Measurements from ENCODE around the gene KCNJ4.
"Not testable (repeated sequence)": the region's sequence is repeated elsewhere in the genome, so short reads cannot be mapped to it uniquely, and the experiment has no call there.

The KCNJ4 gene

DNA sequence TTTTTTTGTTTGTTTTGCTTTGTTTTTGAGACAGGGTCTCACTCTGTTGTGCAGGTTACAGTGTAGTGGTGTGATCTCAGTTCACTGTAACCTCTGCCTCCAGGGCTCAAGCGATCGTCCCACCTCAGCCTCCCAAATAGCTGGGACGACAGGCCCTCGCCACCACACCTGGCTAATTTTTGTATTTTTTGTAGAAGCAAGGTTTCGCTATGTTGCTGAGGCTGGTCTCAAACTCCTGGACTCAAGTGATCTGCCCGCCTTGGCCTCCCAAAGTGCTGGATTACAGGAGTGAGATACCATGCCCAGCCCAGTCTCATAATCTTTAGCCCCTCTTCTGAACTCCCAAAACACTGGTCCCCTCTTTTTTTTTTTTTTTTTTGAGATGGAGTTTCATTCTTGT is 50.6 kb downstream of the KCNJ4 start:
- no peak for DNase-seq
- Histone ChIP-seq H3K27me3 (replicated peaks) (no peaks in the 10 kb centered on the region), H3K27ac (no peak overlapping the region), H3K4me3 (ENCODE audit: low read depth, low read length) (no peak overlapping the region), H3K36me3 (replicated peaks) (no peaks in the 10 kb centered on the region)
- in situ Hi-C loops (cut with HindIII; ENCODE audit: low pct_ligation_motif_present, low sequenced_read_pairs), result no loop called here
- TF ChIP-seq CTCF (IDR thresholded peaks at IDR 0.05; ENCODE audit: low read depth, low read length, missing control alignments), result no peak

DNA sequence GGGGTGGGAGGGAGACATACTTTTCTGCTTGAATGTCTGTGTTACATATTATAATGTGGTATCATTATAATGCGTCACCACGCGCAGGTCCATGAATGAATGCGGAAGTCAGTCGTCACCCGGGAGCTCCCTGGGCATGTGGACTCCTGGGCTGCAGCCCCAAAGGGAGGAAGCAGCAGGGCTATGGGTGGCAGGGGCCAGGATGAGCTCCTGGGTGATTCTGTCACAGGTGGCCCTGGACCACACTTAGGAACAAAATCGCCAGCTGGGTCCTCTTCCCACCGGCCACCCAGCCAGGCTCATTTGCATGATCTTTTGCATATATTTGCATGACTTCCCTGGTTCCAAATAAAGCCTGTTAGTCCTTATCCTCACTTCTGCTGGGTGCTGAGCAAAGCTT is 51.2 kb downstream of the KCNJ4 start:
- DNase-seq, result no peak
- H3K4me3 ChIP-seq (ENCODE audit: low read depth, low read length), result no peak overlapping the region
- in situ Hi-C loops (cut with HindIII; ENCODE audit: low pct_ligation_motif_present, low sequenced_read_pairs), result no loop called here
- no peak overlapping the region for H3K27ac ChIP-seq
- TF ChIP-seq CTCF (IDR thresholded peaks at IDR 0.05; ENCODE audit: low read depth, low read length, missing control alignments), result no peak
- H3K36me3 ChIP-seq (replicated peaks), result no peaks in the 10 kb centered on the region
- no peaks in the 10 kb centered on the region for H3K27me3 ChIP-seq (replicated peaks)

- H3K4me3 ChIP-seq (ENCODE audit: low read depth, low read length), result no peak overlapping the region
- H3K27me3 ChIP-seq (replicated peaks), result no peaks in the 10 kb centered on the region
- no peaks in the 10 kb centered on the region for H3K36me3 ChIP-seq (replicated peaks)
- DNase-seq, result no peak
- in situ Hi-C loops (cut with HindIII; ENCODE audit: low pct_ligation_motif_present, low sequenced_read_pairs), result no loop called here
- H3K27ac ChIP-seq, result no peak overlapping the region
- no peak for TF ChIP-seq CTCF (IDR thresholded peaks at IDR 0.05; ENCODE audit: low read depth, low read length, missing control alignments)
Measured at GRCh38 chr22:38402204-38402603, 52.8 kb downstream of the KCNJ4 start.

GRCh38 chr22:38401336-38402084 is 53.5 kb downstream of the KCNJ4 start:
- Histone ChIP-seq H3K36me3 (replicated peaks) (no peaks in the 10 kb centered on the region), H3K27me3 (replicated peaks) (no peaks in the 10 kb centered on the region), H3K4me3 (ENCODE audit: low read depth, low read length) (no peak overlapping the region), H3K27ac (no peak overlapping the region)
- DNase-seq, result no peak
- TF ChIP-seq CTCF (IDR thresholded peaks at IDR 0.05; ENCODE audit: low read depth, low read length, missing control alignments), result no peak
- in situ Hi-C loops (cut with HindIII; ENCODE audit: low pct_ligation_motif_present, low sequenced_read_pairs), result no loop called here

GRCh38 chr22:38400256-38400655 is 54.7 kb downstream of the KCNJ4 start:
- H3K36me3 ChIP-seq (replicated peaks); DNase-seq; H3K27me3 ChIP-seq (replicated peaks); H3K27ac ChIP-seq; in situ Hi-C loops (cut with HindIII; ENCODE audit: low pct_ligation_motif_present, low sequenced_read_pairs); H3K4me3 ChIP-seq (ENCODE audit: low read depth, low read length): not testable (repeated sequence)

DNA sequence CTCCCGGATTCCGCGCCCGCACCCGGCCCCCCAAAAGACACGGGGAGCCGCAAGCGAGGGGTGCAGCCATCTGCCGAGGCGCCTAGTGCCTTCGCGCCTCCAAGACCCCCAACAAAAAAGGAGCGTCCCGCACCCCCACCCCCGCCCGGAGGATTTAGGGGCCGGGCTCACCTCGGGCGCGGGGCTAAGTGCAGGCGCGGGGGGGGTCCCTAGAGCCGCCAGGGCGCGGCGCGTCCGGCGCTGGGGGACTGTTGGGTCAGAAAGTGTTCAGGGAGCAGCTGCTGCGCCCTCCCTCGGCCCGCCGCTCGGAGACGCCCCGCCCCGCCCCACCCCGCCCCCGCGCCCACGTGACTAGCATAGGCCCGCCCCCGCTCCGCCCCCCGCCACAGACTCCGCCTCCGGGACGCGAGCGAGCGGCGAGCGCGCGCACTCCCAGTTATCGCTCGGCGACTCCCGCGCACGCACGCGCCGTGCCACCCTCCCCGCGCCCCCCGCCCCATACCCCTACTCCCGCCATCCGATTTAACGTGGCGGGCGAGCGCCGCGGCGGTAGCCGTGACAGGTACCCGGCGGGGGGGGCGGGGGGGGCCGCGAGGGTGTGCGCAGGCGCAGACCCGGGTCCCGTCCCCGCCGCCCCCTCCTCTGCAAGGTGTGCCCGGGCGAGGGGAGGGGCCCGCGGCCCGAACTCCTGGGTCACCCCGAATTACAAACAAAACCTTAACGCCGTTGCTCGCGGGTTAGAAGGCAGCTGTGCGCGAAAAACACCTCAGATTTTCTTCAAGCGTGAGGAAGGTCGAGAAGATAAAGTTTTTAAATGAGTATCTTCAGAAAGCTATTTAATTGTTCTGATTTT is 56.2 kb downstream of the KCNJ4 start:
- in situ Hi-C loops (cut with HindIII; ENCODE audit: low pct_ligation_motif_present, low sequenced_read_pairs), result no loop called here
- peak; percentile 58 for DNase-seq
- peak overlapping the region; percentile 73 for H3K4me3 ChIP-seq (ENCODE audit: low read depth, low read length)
- peak overlapping the region; percentile 67 for H3K27ac ChIP-seq
- TF ChIP-seq CTCF (IDR thresholded peaks at IDR 0.05; ENCODE audit: low read depth, low read length, missing control alignments), result no peak
- H3K36me3 ChIP-seq (replicated peaks), result no peaks in the 10 kb centered on the region
- no peaks in the 10 kb centered on the region for H3K27me3 ChIP-seq (replicated peaks)

DNA sequence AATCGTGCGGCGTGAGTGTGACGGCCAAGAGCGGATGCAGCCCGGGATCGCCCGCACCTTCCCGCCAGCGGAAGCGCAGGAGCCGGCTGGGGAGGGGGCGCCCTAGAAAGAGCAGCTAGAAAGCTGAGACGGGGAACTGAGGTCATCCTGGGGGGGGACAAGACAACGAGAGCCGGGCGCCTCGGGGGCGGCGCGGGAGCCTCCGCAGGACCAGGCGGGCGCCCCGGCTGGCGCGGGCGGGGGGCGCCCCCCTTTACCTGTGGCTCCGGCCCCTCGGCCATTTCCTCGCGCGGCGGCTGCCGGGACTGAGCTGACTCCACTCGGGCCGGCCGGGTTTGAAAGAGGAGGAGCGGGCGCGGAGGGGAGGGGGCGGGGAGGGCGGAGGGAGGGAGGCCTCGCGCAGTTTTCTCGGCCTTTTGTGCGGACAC is 56.8 kb downstream of the KCNJ4 start:
- peak overlapping the region; percentile 73 for H3K4me3 ChIP-seq (ENCODE audit: low read depth, low read length)
- H3K27me3 ChIP-seq (replicated peaks); H3K36me3 ChIP-seq (replicated peaks); in situ Hi-C loops (cut with HindIII; ENCODE audit: low pct_ligation_motif_present, low sequenced_read_pairs); H3K27ac ChIP-seq: not testable (repeated sequence)
- peak; percentile 28 for DNase-seq

All from brain microvascular endothelial cell (primary cell).